Neural crest cell (in vitro differentiated cells): Measurements from ENCODE around the gene STEAP3. TPM values are rescaled to one million over a fixed set of nuclear protein-coding genes. Genes with fewer than 3 reads are reported as not detected.

ENCODE experiments used
- DNase-seq: peaks from one replicate; pipeline ENCODE4 v3.0.0; 2021; ENCODE audit warnings: low read depth, mixed read lengths, low spot score
- H3K27ac Mint-ChIP-seq: one replicate; pipeline ENCODE4 v1.8.0; 2021; ENCODE audit warnings: mild to moderate bottlenecking, mixed read lengths; ENCODE audit not compliant: unreplicated experiment
- H3K27me3 Mint-ChIP-seq: 2 replicates; pipeline ENCODE4 v1.8.0; 2021; ENCODE audit warnings: low read depth, mild to moderate bottlenecking, mixed read lengths
- H3K36me3 Mint-ChIP-seq: 2 replicates; pipeline ENCODE4 v1.8.0; 2021; ENCODE audit warnings: low read depth, mild to moderate bottlenecking, mixed read lengths
- H3K4me1 Mint-ChIP-seq: 2 replicates; pipeline ENCODE4 v1.8.0; 2021; ENCODE audit warnings: mixed read lengths
- H3K4me3 Mint-ChIP-seq: one replicate; pipeline ENCODE4 v1.8.0; 2021; ENCODE audit warnings: mild to moderate bottlenecking, mixed read lengths
- H3K9me3 Mint-ChIP-seq: 2 replicates; pipeline ENCODE4 v1.8.0; 2021; ENCODE audit warnings: mixed read lengths
- total RNA-seq: library from RNA; stranded (reverse); gene quantifications from 2 replicates; pipeline ENCODE4 v1.2.1, GENCODE V29; 2021
- TF ChIP-seq, protein P1 (sequence below): fragments of 200-600 bp; sonication (generic); conservative IDR thresholded peaks from 2 replicates; pipeline ENCODE4 v1.5.0; 2021; ENCODE audit warnings: antibody characterized with exemption, mild to moderate bottlenecking

The STEAP3 gene
- total RNA-seq, 1 donor from 2014 or later, result 0.77 TPM

DNA sequence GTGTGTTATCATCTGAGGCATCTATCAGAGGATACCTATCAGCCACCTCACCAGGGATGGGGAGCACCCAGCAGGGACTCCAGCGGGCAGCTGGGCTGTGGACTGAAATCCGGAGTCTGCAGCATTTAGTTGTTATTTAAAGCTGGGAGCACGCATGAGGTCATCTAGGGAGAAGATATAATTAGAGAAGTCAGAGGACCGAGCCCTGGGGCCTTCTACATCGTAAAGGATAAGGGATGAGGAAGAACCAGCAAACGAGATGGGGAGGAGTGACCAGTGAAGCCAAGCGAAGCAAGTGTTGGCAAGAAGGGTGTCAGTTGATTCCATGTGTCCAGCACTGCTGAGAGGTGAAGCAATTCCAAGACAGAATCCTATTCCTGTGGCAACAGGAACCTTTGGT lies 70.3 kb downstream of the STEAP3 start:
- Mint-ChIP-seq H3K4me3 (no peak overlapping the region), H3K27ac (no peak overlapping the region), H3K9me3 (no peaks in the 10 kb centered on the region), H3K27me3 (peaks cover 15% of the 10 kb centered on the region), H3K36me3 (no peaks in the 10 kb centered on the region), H3K4me1 (peaks cover 12% of the 10 kb centered on the region)
- TF ChIP-seq, protein P1, sequence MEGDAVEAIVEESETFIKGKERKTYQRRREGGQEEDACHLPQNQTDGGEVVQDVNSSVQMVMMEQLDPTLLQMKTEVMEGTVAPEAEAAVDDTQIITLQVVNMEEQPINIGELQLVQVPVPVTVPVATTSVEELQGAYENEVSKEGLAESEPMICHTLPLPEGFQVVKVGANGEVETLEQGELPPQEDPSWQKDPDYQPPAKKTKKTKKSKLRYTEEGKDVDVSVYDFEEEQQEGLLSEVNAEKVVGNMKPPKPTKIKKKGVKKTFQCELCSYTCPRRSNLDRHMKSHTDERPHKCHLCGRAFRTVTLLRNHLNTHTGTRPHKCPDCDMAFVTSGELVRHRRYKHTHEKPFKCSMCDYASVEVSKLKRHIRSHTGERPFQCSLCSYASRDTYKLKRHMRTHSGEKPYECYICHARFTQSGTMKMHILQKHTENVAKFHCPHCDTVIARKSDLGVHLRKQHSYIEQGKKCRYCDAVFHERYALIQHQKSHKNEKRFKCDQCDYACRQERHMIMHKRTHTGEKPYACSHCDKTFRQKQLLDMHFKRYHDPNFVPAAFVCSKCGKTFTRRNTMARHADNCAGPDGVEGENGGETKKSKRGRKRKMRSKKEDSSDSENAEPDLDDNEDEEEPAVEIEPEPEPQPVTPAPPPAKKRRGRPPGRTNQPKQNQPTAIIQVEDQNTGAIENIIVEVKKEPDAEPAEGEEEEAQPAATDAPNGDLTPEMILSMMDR, result no peak
- no peak for DNase-seq

GRCh38 chr2:119294671-119295070 lies 71.0 kb downstream of the STEAP3 start:
- no peak overlapping the region for H3K27ac Mint-ChIP-seq

DNA sequence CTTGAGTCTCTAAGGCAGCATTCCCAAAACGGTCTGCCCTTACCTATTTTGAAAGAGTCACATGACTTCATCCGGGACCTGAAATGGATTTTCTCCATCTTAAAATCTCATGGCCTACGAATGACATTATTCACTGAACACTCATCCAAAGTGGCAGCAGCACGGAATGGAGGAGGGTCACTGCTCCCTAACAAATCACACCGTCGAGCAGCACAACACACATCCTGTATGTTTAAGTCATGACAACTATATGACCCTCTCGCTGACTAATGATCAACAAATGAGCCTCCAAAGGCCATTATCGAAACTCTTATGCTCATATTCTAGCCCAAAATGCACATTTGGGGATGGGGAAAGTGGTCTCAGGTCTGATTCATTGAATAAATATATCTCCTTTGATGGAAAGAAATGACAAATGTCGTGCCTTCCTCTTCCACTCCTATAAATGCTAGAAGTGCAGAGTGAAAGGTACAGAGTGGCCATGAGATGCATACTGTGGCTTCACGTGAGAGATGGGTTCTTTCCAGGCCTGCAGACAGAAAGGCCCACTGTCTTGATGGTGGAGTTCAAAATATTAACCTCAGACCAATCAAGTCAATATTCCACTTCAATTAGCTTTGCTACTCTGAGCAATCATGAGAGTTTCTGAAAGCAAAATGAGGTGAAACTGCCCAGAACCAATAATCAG lies 72.2 kb downstream of the STEAP3 start:
- Mint-ChIP-seq H3K4me1 (peaks cover 12% of the 10 kb centered on the region), H3K9me3 (no peaks in the 10 kb centered on the region), H3K36me3 (no peaks in the 10 kb centered on the region), H3K27me3 (peaks cover 14% of the 10 kb centered on the region), H3K4me3 (no peak overlapping the region), H3K27ac (no peak overlapping the region)
- TF ChIP-seq, protein P1, result no peak
- no peak for DNase-seq

More at GRCh38 chr2:119294671-119295070, 71.0 kb downstream of the STEAP3 start:
- Mint-ChIP-seq H3K4me1 (peaks cover 12% of the 10 kb centered on the region), H3K27me3 (peaks cover 15% of the 10 kb centered on the region), H3K9me3 (no peaks in the 10 kb centered on the region), H3K36me3 (no peaks in the 10 kb centered on the region), H3K4me3 (no peak overlapping the region)
- TF ChIP-seq, protein P1, result no peak
- no peak for DNase-seq

DNA sequence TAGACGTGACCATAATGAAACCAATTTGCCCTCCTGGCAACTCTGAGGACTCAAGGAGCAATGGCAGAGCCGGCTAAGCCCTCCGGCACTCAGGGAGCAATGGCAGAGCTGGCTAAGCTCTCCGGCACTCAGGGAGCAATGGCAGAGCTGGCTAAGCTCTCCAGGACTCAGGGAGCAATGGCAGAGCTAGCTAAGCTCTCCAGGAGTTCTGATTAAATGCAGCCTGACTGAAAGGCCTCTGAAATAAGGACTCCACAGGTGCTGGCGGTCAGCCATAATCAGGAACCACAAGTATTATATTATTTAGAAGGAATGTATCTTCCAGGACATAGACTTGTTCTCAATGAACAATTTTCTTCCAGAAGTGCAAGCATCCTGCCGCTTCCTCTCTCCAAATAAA lies 77.8 kb downstream of the STEAP3 start:
- DNase-seq, result no peak
- no peak overlapping the region for H3K27ac Mint-ChIP-seq
- TF ChIP-seq, protein P1, result no peak
- H3K27me3 Mint-ChIP-seq, result no peaks in the 10 kb centered on the region
- no peaks in the 10 kb centered on the region for H3K4me1 Mint-ChIP-seq
- no peaks in the 10 kb centered on the region for H3K9me3 Mint-ChIP-seq
- no peaks in the 10 kb centered on the region for H3K36me3 Mint-ChIP-seq
- H3K4me3 Mint-ChIP-seq, result no peak overlapping the region

DNA sequence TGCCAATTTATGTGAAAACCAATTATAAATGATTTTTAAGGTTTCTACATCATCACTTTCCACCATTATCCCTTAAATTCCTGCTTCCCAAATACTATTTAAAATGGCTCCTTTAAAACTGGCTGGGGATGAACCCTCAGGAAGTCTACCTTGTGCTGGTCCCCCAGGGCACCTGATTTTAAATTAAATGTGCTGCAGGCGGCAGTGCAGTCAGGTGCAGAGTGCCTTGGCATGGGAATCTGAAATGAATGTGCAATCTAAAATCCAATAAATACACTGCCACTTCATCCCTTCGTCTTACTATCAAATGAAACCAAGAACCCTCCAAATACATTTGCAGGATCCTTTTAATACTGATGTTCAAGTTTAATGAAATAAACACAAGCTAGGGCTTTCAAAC lies 81.2 kb downstream of the STEAP3 start:
- TF ChIP-seq, protein P1, result no peak
- Mint-ChIP-seq H3K4me1 (no peaks in the 10 kb centered on the region), H3K27me3 (no peaks in the 10 kb centered on the region), H3K27ac (no peak overlapping the region), H3K9me3 (no peaks in the 10 kb centered on the region), H3K36me3 (no peaks in the 10 kb centered on the region), H3K4me3 (no peak overlapping the region)
- no peak for DNase-seq
